GM10248 (cell line): ENCODE measurements around the gene TMEM245.

ENCODE experiments used
- CTCF ChIA-PET: fragments of 300-600 bp; sonication (Branson Sonifier 250); formaldehyde crosslinking; extraction: SDS; loops from one replicate; lab custom pipeline; 2021; ENCODE audit warnings: antibody characterized with exemption; lab: Yijun Ruan, JAX
- POLR2A ChIA-PET: fragments of 350-650 bp; sonication (Branson Sonifier 250); formaldehyde crosslinking; extraction: SDS; loops from one replicate; lab custom pipeline; 2020; ENCODE audit warnings: antibody characterized with exemption; lab: Yijun Ruan, JAX
- DNase-seq: peaks from one replicate; pipeline ENCODE4 v3.0.0; 2012; ENCODE audit errors: extremely low spot score
- CTCF ChIP-seq: IDR thresholded peaks from 2 replicates; pipeline ENCODE4 v1.5.1; 2012; ENCODE audit warnings: mild to moderate bottlenecking, low read depth; ENCODE audit errors: extremely low read depth, missing control alignments, control extremely low read depth

The TMEM245 gene

GRCh38 chr9:109100543-109101201 lies 19.1 kb downstream of the TMEM245 start:
- ChIA-PET POLR2A (no interaction called here), CTCF (interaction anchor here (0.8 to 1.8 kb wide), 8 partner anchors 8 to 310 kb away, joined by 3 to 7 read pairs (median 4); no protein-coding TSS in a partner anchor)
- DNase-seq: no peak
- no peak for TF ChIP-seq CTCF

- ChIA-PET POLR2A (no interaction called here), CTCF (no interaction called here)
- no peak for TF ChIP-seq CTCF
- no peak for DNase-seq
Observed at GRCh38 chr9:109098960-109099308, 20.8 kb downstream of the TMEM245 start.

GRCh38 chr9:109098171-109098959 lies 21.4 kb downstream of the TMEM245 start:
- no peak for TF ChIP-seq CTCF
- ChIA-PET POLR2A (no interaction called here), CTCF (interaction anchor here (0.9 to 2.0 kb wide), 4 partner anchors 11 to 22 kb away, joined by 3 to 8 read pairs (median 6); partner anchors contain the start of gene TMEM245)
- no peak for DNase-seq

- no peak for DNase-seq
- ChIA-PET POLR2A (no interaction called here), CTCF (interaction anchor here (1.2 to 2.0 kb wide), 4 partner anchors 9 to 23 kb away, joined by 3 to 13 read pairs (median 6); partner anchors contain the start of gene TMEM245)
- TF ChIP-seq CTCF: no peak
Observed at GRCh38 chr9:109097146-109097545, 22.6 kb downstream of the TMEM245 start.

GRCh38 chr9:109095321-109095720 lies 24.4 kb downstream of the TMEM245 start:
- no peak for DNase-seq
- ChIA-PET POLR2A (no interaction called here), CTCF (interaction anchor here (1.6 kb wide), 1 partner anchor 15 kb away, joined by 4 read pairs; no protein-coding TSS in a partner anchor)
- TF ChIP-seq CTCF: no peak

GRCh38 chr9:109094268-109094667 lies 25.5 kb downstream of the TMEM245 start:
- DNase-seq: no peak
- ChIA-PET POLR2A (no interaction called here), CTCF (interaction anchor here (1.6 kb wide), 1 partner anchor 14 kb away, joined by 4 read pairs; no protein-coding TSS in a partner anchor)
- TF ChIP-seq CTCF: no peak
